ENCODE measurements around the gene GAS2. TPM values are rescaled to one million over a fixed set of nuclear protein-coding genes. Genes with fewer than 3 reads are reported as not detected.

Gene GAS2
- polyA plus RNA-seq, 1 of the 3 experiments (the other 2 are of a cell fraction) = 0.72 TPM

GRCh38 chr11:22625448-22626287 lies 40.7 kb upstream of the GAS2 start, which contains the start of gene FANCF (continued):
- peak; percentile 91 for TF ChIP-seq IRF3 (IDR thresholded peaks at IDR 0.05; ENCODE audit: low read depth, low read length)
- TF ChIP-seq USF1 (IDR thresholded peaks at IDR 0.05; ENCODE audit: borderline replicate concordance, low read depth) = no peak
- no peak for TF ChIP-seq CTCF (IDR thresholded peaks at IDR 0.05)
- TF ChIP-seq YY1 (IDR thresholded peaks at IDR 0.05; ENCODE audit: low read depth) = peak; percentile 82
- no peak for TF ChIP-seq RXRA (IDR thresholded peaks at IDR 0.05; ENCODE audit: borderline replicate concordance, low read depth)
- no peak for TF ChIP-seq REST (IDR thresholded peaks at IDR 0.05; ENCODE audit: low read depth, low read length)
- no peak for TF ChIP-seq NFIC (IDR thresholded peaks at IDR 0.05; ENCODE audit: borderline replicate concordance)
- TF ChIP-seq SMC3 (IDR thresholded peaks at IDR 0.05; ENCODE audit: low read depth, low read length) = no peak
- no peak for TF ChIP-seq FOXJ3 (CRISPR knock-in tag; IDR thresholded peaks at IDR 0.05)
- TF ChIP-seq FOXM1 (IDR thresholded peaks at IDR 0.05; ENCODE audit: low read depth) = no peak
- TF ChIP-seq MEF2A (IDR thresholded peaks at IDR 0.05; ENCODE audit: borderline replicate concordance, low read depth) = no peak
- peak; percentile 96 for TF ChIP-seq ELF1 (IDR thresholded peaks at IDR 0.05)
- TF ChIP-seq EZH2phosphoT487 (IDR thresholded peaks at IDR 0.05; ENCODE audit: borderline replicate concordance, low read depth) = no peak
- no peak for TF ChIP-seq NRF1 (IDR thresholded peaks at IDR 0.05; ENCODE audit: low read depth, low read length)
- no peak for TF ChIP-seq GATA2 (CRISPR knock-in tag; IDR thresholded peaks at IDR 0.05)
- peak; percentile 79 for TF ChIP-seq GABPA (IDR thresholded peaks at IDR 0.05; ENCODE audit: low read depth)
- no peak for TF ChIP-seq EP300 (IDR thresholded peaks at IDR 0.05; ENCODE audit: borderline replicate concordance in 1 of 2, low read depth in 1 of 2, low read length in 1 of 2)
- no peak for TF ChIP-seq ZBTB33 (IDR thresholded peaks at IDR 0.05; ENCODE audit: borderline replicate concordance, low read depth)

Measured in SK-N-SH (cell line).